ENCODE data around the gene NFATC2. TPM values are rescaled to one million over a fixed set of nuclear protein-coding genes. Genes with fewer than 3 reads are reported as not detected.

Gene NFATC2
- total and polyA plus RNA-seq, 8 donors, result 1.5 to 8.3 (median 4.3) TPM

GRCh38 chr20:51551186-51551585 is 8.7 kb upstream of the NFATC2 start:
- ATAC-seq (no peak), FAIRE-seq (no peak), DNase-seq (no peak)
- Histone ChIP-seq H3K9me3 (no peaks in the 10 kb centered on the region), H3K4me3 (no peak overlapping the region), H3K27me3 (no peaks in the 10 kb centered on the region), H3K36me3 (no peaks in the 10 kb centered on the region), H3K4me1 (no peaks in the 10 kb centered on the region), H3K27ac (no peak overlapping the region)
- intact Hi-C loops (cut with DNase I), result no loop called here
- 84 to 90% methylated on average over 3 of the region's 3 CpGs for WGBS, 2 donors
- no peak for TF ChIP-seq CTCF (IDR thresholded peaks at IDR 0.05)

- DNase-seq (no peak), ATAC-seq (no peak), FAIRE-seq (no peak)
- no peak overlapping the region for H3K4me3 ChIP-seq
- no peak overlapping the region for H3K27ac ChIP-seq
- H3K36me3 ChIP-seq, result no peaks in the 10 kb centered on the region
- 95 to 99% methylated on average over 4 of the region's 4 CpGs for WGBS, 2 donors
- no peak for TF ChIP-seq CTCF (IDR thresholded peaks at IDR 0.05)
- H3K9me3 ChIP-seq, result no peaks in the 10 kb centered on the region
- no peaks in the 10 kb centered on the region for H3K4me1 ChIP-seq
- H3K27me3 ChIP-seq, result no peaks in the 10 kb centered on the region
- intact Hi-C loops (cut with DNase I), result no loop called here
Observed at GRCh38 chr20:51549474-51549873, 7.0 kb upstream of the NFATC2 start.

- DNase-seq, result no peak
- FAIRE-seq, result no peak
- H3K9me3 ChIP-seq, result no peaks in the 10 kb centered on the region
Observed at GRCh38 chr20:51547951-51548350, 5.4 kb upstream of the NFATC2 start.

GRCh38 chr20:51545515-51545914 is 3.0 kb upstream of the NFATC2 start:
- Histone ChIP-seq H3K27ac (no peak overlapping the region), H3K27me3 (no peaks in the 10 kb centered on the region), H3K4me1 (peaks cover 5 to 9% (median 8%) of the 10 kb centered on the region in 3 donors), H3K4me3 (no peak overlapping the region), H3K36me3 (no peaks in the 10 kb centered on the region), H3K9me3 (no peaks in the 10 kb centered on the region)
- intact Hi-C loops (cut with DNase I), result no loop called here
- ATAC-seq, result no peak
- no peak for FAIRE-seq
- no peak for TF ChIP-seq CTCF (IDR thresholded peaks at IDR 0.05)
- no peak for DNase-seq
- 67 to 77% methylated on average over 2 of the region's 2 CpGs for WGBS, 2 donors

More at GRCh38 chr20:51547951-51548350, 5.4 kb upstream of the NFATC2 start:
- 85 to 96% methylated on average over 7 of the region's 7 CpGs for WGBS, 2 donors
- no peak for TF ChIP-seq CTCF (IDR thresholded peaks at IDR 0.05)
- Histone ChIP-seq H3K27me3 (no peaks in the 10 kb centered on the region), H3K4me1 (no peaks in the 10 kb centered on the region), H3K27ac (no peak overlapping the region), H3K4me3 (no peak overlapping the region), H3K36me3 (no peaks in the 10 kb centered on the region)
- intact Hi-C loops (cut with DNase I), result no loop called here
- no peak for ATAC-seq

- Histone ChIP-seq H3K27ac (no peak overlapping the region), H3K4me1 (peaks cover 5 to 17% (median 12%) of the 10 kb centered on the region in 3 donors), H3K9me3 (no peaks in the 10 kb centered on the region), H3K27me3 (no peaks in the 10 kb centered on the region), H3K36me3 (no peaks in the 10 kb centered on the region), H3K4me3 (no peak overlapping the region)
- intact Hi-C loops (cut with DNase I), result no loop called here
- peak in 1 of 6 donors; percentile 13 for DNase-seq
- no peak for FAIRE-seq
- TF ChIP-seq CTCF (IDR thresholded peaks at IDR 0.05), result no peak
- ATAC-seq, result no peak
- WGBS, 2 donors, result 73 to 82% methylated on average over 7 of the region's 7 CpGs
Observed at GRCh38 chr20:51543422-51543788, 886 bp upstream of the NFATC2 start.

Data from pancreas (tissue), 10 donors.